Measurements from ENCODE around the gene CNPY2. TPM values are rescaled to one million over a fixed set of nuclear protein-coding genes. Genes with fewer than 3 reads are reported as not detected.
"Not testable (repeated sequence)": the region's sequence is repeated elsewhere in the genome, so short reads cannot be mapped to it uniquely, and the experiment has no call there.

CNPY2 gene
- total RNA-seq, 1 experiment from 2014 or later, result 193 TPM

DNA sequence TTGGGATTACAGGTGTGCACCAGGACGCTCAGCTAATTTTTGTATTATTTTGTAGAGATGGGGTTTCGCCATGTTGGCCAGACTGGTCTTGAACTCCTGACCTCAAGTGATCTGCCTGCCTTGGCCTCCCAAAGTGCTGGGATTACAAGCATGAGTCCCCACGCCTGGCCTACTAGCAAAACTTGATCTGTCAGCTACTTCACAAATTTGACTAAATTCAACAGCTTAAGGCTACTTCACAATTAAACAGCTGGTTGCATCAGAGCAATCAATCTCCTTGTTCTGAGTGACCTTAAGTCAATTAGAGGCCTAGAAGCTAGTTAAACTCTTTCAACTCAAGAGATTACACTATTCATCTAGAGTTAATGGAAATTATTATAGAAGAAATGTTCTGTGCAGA, 36.9 kb downstream of the CNPY2 start (continued):
- TF ChIP-seq ARID4B (CRISPR knock-in tag; IDR thresholded peaks at IDR 0.05; ENCODE audit: borderline replicate concordance) (no peak), ZNF423 (CRISPR knock-in tag; IDR thresholded peaks at IDR 0.05) (no peak), SMAD3 (CRISPR knock-in tag; IDR thresholded peaks at IDR 0.05; ENCODE audit: borderline replicate concordance) (no peak), CREB1 (CRISPR knock-in tag; IDR thresholded peaks at IDR 0.05) (no peak), GABPB1 (CRISPR knock-in tag; IDR thresholded peaks at IDR 0.05) (no peak)

- Mint-ChIP-seq H3K36me3 (peaks cover 65% of the 10 kb centered on the region), H3K9me3 (no peaks in the 10 kb centered on the region), H3K4me1 (no peaks in the 10 kb centered on the region), H3K4me3 (no peak overlapping the region), H3K27ac (no peak overlapping the region), H3K27me3 (ENCODE audit: low read depth) (no peaks in the 10 kb centered on the region)
- DNase-seq (ENCODE audit: low spot score) (no peak), ATAC-seq (no peak)
- POLR2A ChIA-PET, result no interaction called here
- CTCF ChIA-PET, result interaction anchor here (0.6 kb wide), 1 partner anchor 149 kb away, joined by 5 read pairs; no protein-coding TSS in a partner anchor
- no peak for TF ChIP-seq TEAD4 (CRISPR knock-in tag; IDR thresholded peaks at IDR 0.05)
Observed at GRCh38 chr12:56274299-56274698, 41.5 kb downstream of the CNPY2 start.

- CTCF ChIA-PET; H3K27ac Mint-ChIP-seq; H3K9me3 Mint-ChIP-seq; ATAC-seq; POLR2A ChIA-PET; H3K4me3 Mint-ChIP-seq; H3K4me1 Mint-ChIP-seq; DNase-seq (ENCODE audit: low spot score); H3K27me3 Mint-ChIP-seq (ENCODE audit: low read depth): not testable (repeated sequence)
- peaks cover 57% of the 10 kb centered on the region for H3K36me3 Mint-ChIP-seq
Observed at GRCh38 chr12:56272468-56272867, 43.3 kb downstream of the CNPY2 start.

GRCh38 chr12:56271031-56271430, 44.8 kb downstream of the CNPY2 start:
- H3K27ac Mint-ChIP-seq, result no peak overlapping the region; the same call in 1 of the 2 replicates
- peaks cover 11% of the 10 kb centered on the region for H3K4me1 Mint-ChIP-seq
- H3K9me3 Mint-ChIP-seq, result no peaks in the 10 kb centered on the region
- H3K4me3 Mint-ChIP-seq, result no peak overlapping the region
- H3K36me3 Mint-ChIP-seq, result peaks cover 52% of the 10 kb centered on the region
- TF ChIP-seq NR1H2 (CRISPR knock-in tag; IDR thresholded peaks at IDR 0.05), result no peak
- H3K27me3 Mint-ChIP-seq (ENCODE audit: low read depth), result no peaks in the 10 kb centered on the region
- POLR2A ChIA-PET, result no interaction called here
- CTCF ChIA-PET, result interaction anchor here (0.6 to 1.2 kb wide), 7 partner anchors 13 to 193 kb away, joined by 3 to 10 read pairs (median 4); partner anchors contain the start of genes ANKRD52, CNPY2, IL23A and SMARCC2
- DNase-seq (ENCODE audit: low spot score), result no peak
- peak; percentile 24 for ATAC-seq

GRCh38 chr12:56267443-56268071, 48.2 kb downstream of the CNPY2 start:
- DNase-seq (ENCODE audit: low spot score) (peak; percentile 28), ATAC-seq (peak; percentile 9)
- CTCF ChIA-PET, result interaction anchor here (0.8 to 3.9 kb wide), 21 partner anchors 8 to 367 kb away, joined by 3 to 66 read pairs (median 5); partner anchors contain the start of genes ANKRD52, CNPY2, ESYT1 and GLS2
- Mint-ChIP-seq H3K27me3 (ENCODE audit: low read depth) (no peaks in the 10 kb centered on the region), H3K27ac (0 out of 2 replicates have a peak overlapping the region, but pooled peaks have one; percentile 54), H3K4me3 (peak overlapping the region; percentile 84), H3K36me3 (peaks cover 27% of the 10 kb centered on the region), H3K4me1 (peaks cover 14% of the 10 kb centered on the region), H3K9me3 (no peaks in the 10 kb centered on the region)
- POLR2A ChIA-PET, result interaction anchor here (0.8 to 2.4 kb wide), 9 partner anchors 9 to 181 kb away, joined by 3 to 13 read pairs (median 3); partner anchors contain the start of genes ANKRD52, RNF41, SMARCC2 and STAT2
- TF ChIP-seq ZSCAN18 (CRISPR knock-in tag; IDR thresholded peaks at IDR 0.05) (no peak), ZNF416 (CRISPR knock-in tag; IDR thresholded peaks at IDR 0.05) (no peak), EMX1 (CRISPR knock-in tag; IDR thresholded peaks at IDR 0.05) (no peak), ZNF671 (CRISPR knock-in tag; IDR thresholded peaks at IDR 0.05) (no peak), IRF2 (CRISPR knock-in tag; IDR thresholded peaks at IDR 0.05; ENCODE audit: borderline replicate concordance, low read depth) (no peak), ZNF138 (CRISPR knock-in tag; conservative IDR thresholded peaks at IDR 0.05) (no peak), ZNF317 (CRISPR knock-in tag; IDR thresholded peaks at IDR 0.05; ENCODE audit: borderline replicate concordance, low read depth) (no peak)
- TF ChIP-seq, protein P1, sequence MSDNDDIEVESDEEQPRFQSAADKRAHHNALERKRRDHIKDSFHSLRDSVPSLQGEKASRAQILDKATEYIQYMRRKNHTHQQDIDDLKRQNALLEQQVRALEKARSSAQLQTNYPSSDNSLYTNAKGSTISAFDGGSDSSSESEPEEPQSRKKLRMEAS (CRISPR knock-in tag; IDR thresholded peaks at IDR 0.05), result no peak
- TF ChIP-seq, protein P2, sequence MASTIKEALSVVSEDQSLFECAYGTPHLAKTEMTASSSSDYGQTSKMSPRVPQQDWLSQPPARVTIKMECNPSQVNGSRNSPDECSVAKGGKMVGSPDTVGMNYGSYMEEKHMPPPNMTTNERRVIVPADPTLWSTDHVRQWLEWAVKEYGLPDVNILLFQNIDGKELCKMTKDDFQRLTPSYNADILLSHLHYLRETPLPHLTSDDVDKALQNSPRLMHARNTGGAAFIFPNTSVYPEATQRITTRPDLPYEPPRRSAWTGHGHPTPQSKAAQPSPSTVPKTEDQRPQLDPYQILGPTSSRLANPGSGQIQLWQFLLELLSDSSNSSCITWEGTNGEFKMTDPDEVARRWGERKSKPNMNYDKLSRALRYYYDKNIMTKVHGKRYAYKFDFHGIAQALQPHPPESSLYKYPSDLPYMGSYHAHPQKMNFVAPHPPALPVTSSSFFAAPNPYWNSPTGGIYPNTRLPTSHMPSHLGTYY (CRISPR knock-in tag; IDR thresholded peaks at IDR 0.05), result no peak
- TF ChIP-seq, protein P3, sequence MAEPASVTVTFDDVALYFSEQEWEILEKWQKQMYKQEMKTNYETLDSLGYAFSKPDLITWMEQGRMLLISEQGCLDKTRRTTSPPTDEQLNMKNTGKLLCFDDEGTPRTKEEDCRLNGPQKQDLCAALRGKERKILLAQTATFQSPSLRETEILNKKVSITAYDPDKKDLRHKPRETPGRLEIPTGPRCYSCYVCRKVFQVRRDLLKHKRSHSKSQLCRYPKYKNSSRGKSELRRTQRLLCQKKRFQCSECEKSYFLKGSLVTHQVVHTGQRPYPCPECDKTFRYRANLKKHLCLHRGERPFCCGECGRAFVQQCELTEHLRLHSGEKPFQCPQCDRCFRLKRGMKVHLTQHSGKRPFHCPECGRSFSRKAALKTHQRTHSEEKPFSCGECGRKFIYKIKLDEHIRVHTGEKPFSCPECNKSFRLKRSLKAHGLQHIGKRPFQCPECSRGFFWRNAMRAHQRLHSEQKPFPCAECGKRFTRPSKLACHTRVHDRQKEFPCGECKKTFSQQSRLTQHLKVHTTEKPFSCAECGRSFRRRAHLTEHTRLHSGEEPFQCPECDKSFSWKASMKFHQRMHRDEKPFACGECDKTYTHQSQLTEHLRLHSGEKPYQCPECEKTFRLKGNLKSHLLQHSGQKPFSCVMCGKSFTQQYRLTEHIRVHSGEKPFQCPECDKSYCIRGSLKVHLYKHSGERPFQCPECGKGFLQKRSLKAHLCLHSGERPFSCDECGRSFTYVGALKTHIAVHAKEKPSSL (CRISPR knock-in tag; conservative IDR thresholded peaks at IDR 0.05), result no peak

Measured in WTC11 (cell line).